Lung (tissue), 12 donors: ENCODE data around the gene SOX13. TPM values are rescaled to one million over a fixed set of nuclear protein-coding genes. Genes with fewer than 3 reads are reported as not detected.

Experiments
- ATAC-seq: fragments of 200-7000 bp; cut with Tn5 transposase; one replicate; pipeline ENCODE4 v1.9.1; 2020; ENCODE audit warnings: moderate number of reproducible peaks; ENCODE audit not compliant: insufficient read depth, low FRiP score
- DNase-seq, 3 donors: peaks; one replicate each; pipeline ENCODE4 v3.0.0-alpha.2; 2013 to 2017
- H3K27ac ChIP-seq, 2 donors: one replicate each; pipeline ENCODE4 v1.5.1; 2013; ENCODE audit warnings: mild to moderate bottlenecking in 2 of 2, moderate library complexity in 2 of 2, control low read depth in 1 of 2, inconsistent platforms in 1 of 2, low read depth in 1 of 2, low read length in 1 of 2
- H3K27me3 ChIP-seq, 3 donors: one replicate each; pipeline ENCODE4 v1.5.1; 2013; ENCODE audit warnings: low read length in 2 of 3; ENCODE audit not compliant: control insufficient read depth in 3 of 3, insufficient read depth in 3 of 3
- H3K36me3 ChIP-seq, 4 donors: one replicate each; pipeline ENCODE4 v1.5.1; 2013; ENCODE audit warnings: low read length in 4 of 4, mild to moderate bottlenecking in 1 of 4, moderate library complexity in 1 of 4; ENCODE audit not compliant: control insufficient read depth in 4 of 4, insufficient read depth in 4 of 4
- H3K4me1 ChIP-seq, 5 donors: one replicate each; pipeline ENCODE4 v1.5.1; 2013; ENCODE audit warnings: low read length in 5 of 5, mild to moderate bottlenecking in 2 of 5, moderate library complexity in 1 of 5; ENCODE audit not compliant: control insufficient read depth in 5 of 5, insufficient read depth in 5 of 5
- H3K4me3 ChIP-seq: one replicate; pipeline ENCODE4 v1.5.1; 2013; ENCODE audit warnings: mild to moderate bottlenecking, control low read depth, moderate library complexity
- H3K9ac ChIP-seq, 2 donors: one replicate each; pipeline ENCODE4 v1.5.1; 2013; ENCODE audit warnings: low read length in 2 of 2, control low read depth in 1 of 2; ENCODE audit not compliant: insufficient read depth in 1 of 2
- H3K9me3 ChIP-seq, 4 donors: one replicate each; pipeline ENCODE4 v1.5.1; 2013; ENCODE audit warnings: low read length in 3 of 4, mild to moderate bottlenecking in 1 of 4, moderate library complexity in 1 of 4; ENCODE audit not compliant: control insufficient read depth in 4 of 4, insufficient read depth in 3 of 4
- WGBS, 2 donors: extraction: QIAGEN DNeasy Blood & Tissue Kit; methylation state at CpG; one replicate each; pipeline ENCODE4 v1.1.7; 2013; 5-methylcytosine and 5-hydroxymethylcytosine counted together
- polyA plus RNA-seq, 2 donors: library from polyadenylated mRNA; stranded (reverse); fragments of 200-250 nt; gene quantifications; one replicate each; pipeline ENCODE4 v1.2.1, GENCODE V29; 2013
- total RNA-seq, 2 donors: library from RNA; depleted of rRNA in 1 of 2; stranded (reverse); fragments of >200 nt in 1 of 2; gene quantifications; one replicate each; pipeline ENCODE4 v1.2.1, GENCODE V29; 2014 to 2021
- TF ChIP-seq, protein P1 (sequence below): IDR thresholded peaks from 2 replicates; pipeline ENCODE4 v1.5.1; 2012; ENCODE audit warnings: mild to moderate bottlenecking; ENCODE audit errors: control extremely low read depth, extremely low read depth
- donor health status: control.
- donor health status: control.
- donor health status: Bipolar disorder and iron deficiency.
- donor health status: healthy.
- donor health status: DM: yes; HTN: yes; CAD: no.

Gene SOX13
- total and polyA plus RNA-seq, 4 donors = 14.7 to 52.6 (median 30.3) TPM

GRCh38 chr1:204145033-204145504 is 72.2 kb downstream of the SOX13 start:
- Histone ChIP-seq H3K4me3 (no peak overlapping the region), H3K36me3 (peaks cover 0 to 1% (median 0%) of the 10 kb centered on the region in 4 donors), H3K27ac (no peak overlapping the region), H3K27me3 (no peaks in the 10 kb centered on the region), H3K4me1 (peaks cover 0 to 8% (median 0%) of the 10 kb centered on the region in 5 donors), H3K9ac (no peak overlapping the region), H3K9me3 (no peaks in the 10 kb centered on the region)
- ATAC-seq = no peak
- TF ChIP-seq, protein P1, sequence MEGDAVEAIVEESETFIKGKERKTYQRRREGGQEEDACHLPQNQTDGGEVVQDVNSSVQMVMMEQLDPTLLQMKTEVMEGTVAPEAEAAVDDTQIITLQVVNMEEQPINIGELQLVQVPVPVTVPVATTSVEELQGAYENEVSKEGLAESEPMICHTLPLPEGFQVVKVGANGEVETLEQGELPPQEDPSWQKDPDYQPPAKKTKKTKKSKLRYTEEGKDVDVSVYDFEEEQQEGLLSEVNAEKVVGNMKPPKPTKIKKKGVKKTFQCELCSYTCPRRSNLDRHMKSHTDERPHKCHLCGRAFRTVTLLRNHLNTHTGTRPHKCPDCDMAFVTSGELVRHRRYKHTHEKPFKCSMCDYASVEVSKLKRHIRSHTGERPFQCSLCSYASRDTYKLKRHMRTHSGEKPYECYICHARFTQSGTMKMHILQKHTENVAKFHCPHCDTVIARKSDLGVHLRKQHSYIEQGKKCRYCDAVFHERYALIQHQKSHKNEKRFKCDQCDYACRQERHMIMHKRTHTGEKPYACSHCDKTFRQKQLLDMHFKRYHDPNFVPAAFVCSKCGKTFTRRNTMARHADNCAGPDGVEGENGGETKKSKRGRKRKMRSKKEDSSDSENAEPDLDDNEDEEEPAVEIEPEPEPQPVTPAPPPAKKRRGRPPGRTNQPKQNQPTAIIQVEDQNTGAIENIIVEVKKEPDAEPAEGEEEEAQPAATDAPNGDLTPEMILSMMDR = no peak
- DNase-seq = no peak
- WGBS, 2 donors = 68 to 77% methylated on average over 4 of the region's 4 CpGs

GRCh38 chr1:204146309-204146708 is 73.4 kb downstream of the SOX13 start:
- Histone ChIP-seq H3K4me1 (peaks cover 0 to 8% (median 0%) of the 10 kb centered on the region in 5 donors), H3K9ac (no peak overlapping the region), H3K27me3 (no peaks in the 10 kb centered on the region), H3K4me3 (no peak overlapping the region), H3K27ac (no peak overlapping the region), H3K9me3 (no peaks in the 10 kb centered on the region), H3K36me3 (no peaks in the 10 kb centered on the region)
- ATAC-seq = no peak
- DNase-seq = no peak
- TF ChIP-seq, protein P1 = no peak
- WGBS, 2 donors = 90 to 94% methylated on average over 6 of the region's 6 CpGs

GRCh38 chr1:204146965-204147364 is 74.0 kb downstream of the SOX13 start:
- TF ChIP-seq, protein P1 = no peak
- DNase-seq = no peak
- peaks cover 0 to 8% (median 0%) of the 10 kb centered on the region in 5 donors for H3K4me1 ChIP-seq
- H3K4me3 ChIP-seq = no peak overlapping the region
- no peak overlapping the region for H3K9ac ChIP-seq
- no peak overlapping the region for H3K27ac ChIP-seq
- H3K27me3 ChIP-seq = no peaks in the 10 kb centered on the region
- H3K9me3 ChIP-seq = no peaks in the 10 kb centered on the region
- H3K36me3 ChIP-seq = no peaks in the 10 kb centered on the region
- 86 to 88% methylated on average over 7 of the region's 7 CpGs for WGBS, 2 donors
- ATAC-seq = no peak
